ENCODE data around the gene TMX3.

GRCh38 chr18:68722821-68723220 lies 7.9 kb upstream of the TMX3 start:
- TF ChIP-seq NR2C2 (CRISPR knock-in tag; IDR thresholded peaks at IDR 0.05) (no peak), CTCF (IDR thresholded peaks at IDR 0.05) (no peak), RELA (CRISPR knock-in tag; IDR thresholded peaks at IDR 0.05; ENCODE audit: borderline replicate concordance) (no peak), ZBTB21 (CRISPR knock-in tag; IDR thresholded peaks at IDR 0.05; ENCODE audit: borderline replicate concordance) (no peak)
